HK-2 (cell line): ENCODE results near the gene SPATA24.
"Not testable (repeated sequence)": the region's sequence is repeated elsewhere in the genome, so short reads cannot be mapped to it uniquely, and the experiment has no call there.

Source experiments
- DNase-seq: peaks from one replicate; pipeline ENCODE4 v3.0.0-alpha.2; 2018; ENCODE audit not compliant: unreplicated experiment

Gene SPATA24

GRCh38 chr5:139394654-139395566 is 9.0 kb downstream of the SPATA24 start, which contains the start of gene PROB1:
PROB1 (minus strand) TSS chr5:139395104; CDS start chr5:139395081, 23 bp downstream.
- DNase-seq, result no peak

GRCh38 chr5:139394123-139394653 is 9.7 kb downstream of the SPATA24 start:
- no peak for DNase-seq

GRCh38 chr5:139393497-139394122 is 10.3 kb downstream of the SPATA24 start:
- DNase-seq, result no peak

GRCh38 chr5:139392678-139393496 is 11.0 kb downstream of the SPATA24 start:
- DNase-seq, result no peak

- DNase-seq, result no peak
Observed at GRCh38 chr5:139392324-139392677, 11.6 kb downstream of the SPATA24 start.

DNA sequence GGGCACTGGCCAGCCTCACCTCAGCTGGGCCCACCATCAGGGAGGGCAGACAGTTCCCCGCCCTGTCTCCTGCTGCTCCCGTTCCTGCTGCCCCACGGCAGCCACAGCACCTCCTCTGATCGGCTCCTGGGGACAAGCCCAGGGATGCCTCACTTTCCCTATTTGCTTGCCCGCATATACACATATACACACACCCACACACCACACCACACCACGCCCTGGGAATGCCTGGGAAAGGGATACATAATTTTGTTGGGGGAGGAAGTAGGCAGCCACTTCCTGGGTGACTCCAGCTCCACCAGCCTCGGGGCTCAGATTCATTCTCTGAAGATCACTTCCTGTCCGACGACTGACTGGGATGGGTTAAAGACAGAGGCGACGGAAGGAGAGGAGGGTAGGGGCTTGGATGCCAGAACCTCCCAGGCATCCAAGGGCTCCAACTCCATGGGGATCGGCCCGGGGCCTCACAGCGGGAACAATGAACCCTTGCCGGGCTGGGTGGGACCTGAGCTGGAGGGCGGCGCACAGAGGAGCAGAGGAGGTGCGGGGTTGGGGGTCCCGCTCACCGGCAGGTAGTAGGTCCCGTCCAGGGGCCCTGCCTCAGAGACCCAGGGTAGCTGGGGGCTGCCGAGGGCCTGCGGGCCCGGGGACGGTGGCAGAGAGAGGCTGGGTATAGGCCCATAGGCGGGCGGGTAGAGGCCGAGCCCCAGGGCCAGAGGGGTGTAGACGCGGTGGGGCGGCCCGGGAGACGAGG is 12.1 kb downstream of the SPATA24 start:
- DNase-seq, result no peak

- no peak for DNase-seq
Observed at GRCh38 chr5:139390639-139391569, 13.0 kb downstream of the SPATA24 start.

GRCh38 chr5:139389701-139390638 is 13.9 kb downstream of the SPATA24 start, which contains the start of gene MZB1:
MZB1 (minus strand) TSS chr5:139389913; CDS start chr5:139389856, 57 bp downstream.
- no peak for DNase-seq

GRCh38 chr5:139388198-139388821 is 15.6 kb downstream of the SPATA24 start:
- DNase-seq, result no peak

DNA sequence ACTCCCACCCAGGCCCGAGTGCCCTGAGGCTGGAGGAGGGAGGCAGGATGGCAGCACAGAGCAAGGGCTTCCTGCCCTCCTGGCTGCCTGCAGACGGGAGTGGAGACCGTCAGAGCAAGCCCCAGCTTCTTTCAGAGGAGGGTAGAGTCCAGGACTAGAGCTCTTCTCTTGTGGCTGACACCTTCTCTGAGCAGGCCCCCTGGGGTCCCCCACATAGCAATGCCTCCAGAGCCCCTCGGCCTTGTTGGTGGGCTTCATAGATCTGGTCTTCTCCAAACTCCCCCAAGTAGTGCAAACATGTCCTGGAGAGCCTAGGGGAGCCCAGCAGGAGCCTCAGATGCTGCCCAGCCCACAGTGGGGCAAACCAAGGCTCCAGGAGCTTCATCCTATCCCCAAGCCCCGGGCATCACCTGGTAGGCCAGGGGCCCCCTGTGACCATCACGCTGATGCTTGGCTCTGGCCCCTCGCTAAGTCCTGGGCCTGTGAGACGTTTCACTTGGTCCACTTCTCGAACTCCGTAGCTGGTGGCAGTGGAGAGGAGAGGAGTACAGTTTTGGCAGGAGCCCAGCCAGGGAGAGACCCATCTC is 16.2 kb downstream of the SPATA24 start:
- no peak for DNase-seq

- not testable (repeated sequence) for DNase-seq
Observed at GRCh38 chr5:139386956-139387355, 16.9 kb downstream of the SPATA24 start.

DNA sequence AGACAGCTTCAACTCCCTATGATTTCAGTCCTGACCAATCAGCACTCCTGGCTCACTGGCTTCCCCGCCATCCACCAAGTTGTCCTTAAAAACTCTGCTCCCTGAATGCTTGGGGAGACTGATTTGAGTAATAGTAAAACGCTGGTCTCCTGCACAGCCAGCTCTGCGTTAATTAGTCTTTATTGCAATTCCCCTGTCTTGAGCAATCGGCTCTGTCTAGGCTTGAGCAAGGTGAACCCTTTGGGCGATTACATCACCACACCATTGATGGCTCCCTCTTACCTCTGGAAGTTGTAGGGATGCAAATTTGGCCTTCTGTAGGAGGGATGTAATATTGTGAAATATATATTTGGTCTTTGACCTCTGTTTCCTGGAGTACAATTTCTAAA is 17.8 kb downstream of the SPATA24 start:
- DNase-seq, result no peak

GRCh38 chr5:139385061-139386049 is 18.5 kb downstream of the SPATA24 start:
- no peak for DNase-seq

- no peak for DNase-seq
Observed at GRCh38 chr5:139384591-139385051, 19.3 kb downstream of the SPATA24 start.

GRCh38 chr5:139383993-139384590 is 19.8 kb downstream of the SPATA24 start:
- no peak for DNase-seq

GRCh38 chr5:139383275-139383992 is 20.5 kb downstream of the SPATA24 start, which contains the start of gene SLC23A1:
SLC23A1 (minus strand) TSS chr5:139383297; CDS start chr5:139383253, 44 bp downstream.
- peak; percentile 48 for DNase-seq
